Calu3 (cell line): ENCODE data around the gene PPME1. TPM values are rescaled to one million over a fixed set of nuclear protein-coding genes. Genes with fewer than 3 reads are reported as not detected.

Experiments
- BruUV-seq: library from RNA; stranded (reverse); fragments of 400-500 nt; replicated peaks from 2 replicates; lab custom pipeline; 2021; lab: Mats Ljungman, UMichigan
- CTCF ChIA-PET: fragments of 300-600 bp; sonication (Branson Sonifier 250); formaldehyde crosslinking; loops from one replicate; lab custom pipeline; 2022; ENCODE audit warnings: antibody characterized with exemption; lab: Charles Lee
- DNase-seq: peaks from one replicate; pipeline ENCODE4 v3.0.0; 2022
- H3K27ac Mint-ChIP-seq: one replicate; pipeline ENCODE4 v1.8.0; 2022; ENCODE audit warnings: mixed read lengths; ENCODE audit not compliant: unreplicated experiment
- H3K27me3 Mint-ChIP-seq: one replicate; pipeline ENCODE4 v1.8.0; 2022; ENCODE audit warnings: mixed read lengths; ENCODE audit not compliant: unreplicated experiment
- H3K36me3 Mint-ChIP-seq: one replicate; pipeline ENCODE4 v1.8.0; 2022; ENCODE audit warnings: mild to moderate bottlenecking, moderate library complexity, mixed read lengths; ENCODE audit not compliant: insufficient read depth, unreplicated experiment
- H3K4me1 Mint-ChIP-seq: one replicate; pipeline ENCODE4 v1.8.0; 2022; ENCODE audit warnings: mild to moderate bottlenecking, low read depth, mixed read lengths; ENCODE audit not compliant: unreplicated experiment
- H3K4me3 Mint-ChIP-seq: one replicate; pipeline ENCODE4 v1.8.0; 2022; ENCODE audit warnings: mild to moderate bottlenecking, low read depth, moderate library complexity, mixed read lengths; ENCODE audit not compliant: unreplicated experiment
- H3K9me3 Mint-ChIP-seq: one replicate; pipeline ENCODE4 v1.8.0; 2022; ENCODE audit warnings: low read depth, mixed read lengths; ENCODE audit not compliant: unreplicated experiment
- CTCF ChIP-seq: fragments of 200-600 bp; IDR thresholded peaks from one replicate; pipeline ENCODE4 v1.8.0; 2022; ENCODE audit warnings: antibody characterized with exemption; ENCODE audit not compliant: unreplicated experiment
- intact Hi-C: fragments of 100-400 bp; cut with micrococcal nuclease; formaldehyde crosslinking; loops from one replicate; pipeline ENCODE4 v1.10.0; 2022; ENCODE audit not compliant: unreplicated experiment
- total RNA-seq: library from RNA; stranded (reverse); gene quantifications from 2 replicates; pipeline ENCODE4 v1.2.3, GENCODE V29; 2022

The PPME1 gene
- total RNA-seq, 1 experiment from 2014 or later, result 55.0 TPM

GRCh38 chr11:74159642-74160041 is 11.4 kb upstream of the PPME1 start:
- Mint-ChIP-seq H3K27me3 (no peaks in the 10 kb centered on the region), H3K27ac (no peak overlapping the region), H3K9me3 (no peaks in the 10 kb centered on the region), H3K4me1 (no peaks in the 10 kb centered on the region), H3K36me3 (no peaks in the 10 kb centered on the region), H3K4me3 (no peak overlapping the region)
- CTCF ChIA-PET, result interaction anchor here (0.6 to 1.2 kb wide), 2 partner anchors 10 to 239 kb away, joined by 4 read pairs; no protein-coding TSS in a partner anchor
- no peak for DNase-seq
- TF ChIP-seq CTCF, result no peak
- intact Hi-C loops, result no loop called here
- BruUV-seq, result no TSS peak

GRCh38 chr11:74162681-74163467 is 8.2 kb upstream of the PPME1 start:
- intact Hi-C loops, result no loop called here
- no peaks in the 10 kb centered on the region for H3K4me1 Mint-ChIP-seq
- CTCF ChIA-PET, result no interaction called here

GRCh38 chr11:74168838-74169237 is 2.3 kb upstream of the PPME1 start:
- no peaks in the 10 kb centered on the region for H3K36me3 Mint-ChIP-seq
- no TSS peak for BruUV-seq
- intact Hi-C loops, result no loop called here
- H3K4me3 Mint-ChIP-seq, result no peak overlapping the region
- no peak overlapping the region for H3K27ac Mint-ChIP-seq
- no peaks in the 10 kb centered on the region for H3K9me3 Mint-ChIP-seq
- no peak for DNase-seq
- TF ChIP-seq CTCF, result no peak
- no peaks in the 10 kb centered on the region for H3K27me3 Mint-ChIP-seq
- CTCF ChIA-PET, result no interaction called here
- H3K4me1 Mint-ChIP-seq, result no peaks in the 10 kb centered on the region

More at GRCh38 chr11:74162681-74163467, 8.2 kb upstream of the PPME1 start:
- no TSS peak for BruUV-seq
- no peak for TF ChIP-seq CTCF
- H3K9me3 Mint-ChIP-seq, result no peaks in the 10 kb centered on the region
- H3K4me3 Mint-ChIP-seq, result no peak overlapping the region
- no peaks in the 10 kb centered on the region for H3K36me3 Mint-ChIP-seq
- H3K27ac Mint-ChIP-seq, result no peak overlapping the region
- no peak for DNase-seq
- H3K27me3 Mint-ChIP-seq, result no peaks in the 10 kb centered on the region

GRCh38 chr11:74169738-74170458 is 1.2 kb upstream of the PPME1 start:
- H3K4me1 Mint-ChIP-seq, result no peaks in the 10 kb centered on the region
- no peaks in the 10 kb centered on the region for H3K36me3 Mint-ChIP-seq
- DNase-seq, result no peak
- TF ChIP-seq CTCF, result no peak
- no peak overlapping the region for H3K27ac Mint-ChIP-seq
- CTCF ChIA-PET, result interaction anchor here (0.5 to 1.5 kb wide), 6 partner anchors 10 to 818 kb away, joined by 3 to 8 read pairs (median 4); no protein-coding TSS in a partner anchor
- no peak overlapping the region for H3K4me3 Mint-ChIP-seq
- H3K9me3 Mint-ChIP-seq, result no peaks in the 10 kb centered on the region
- intact Hi-C loops, result loop anchor here (2.0 to 10.0 kb wide), 2 partner anchors 31 to 205 kb away; no protein-coding TSS in a partner anchor
- TSS peak; percentile 35 for BruUV-seq
- H3K27me3 Mint-ChIP-seq, result no peaks in the 10 kb centered on the region
